Thymus (tissue), 11 donors: Measurements from ENCODE around the gene RNF5. TPM values are rescaled to one million over a fixed set of nuclear protein-coding genes. Genes with fewer than 3 reads are reported as not detected.
A peak's percentile ranks its signal among the peaks of the same experiment; 100 is the strongest.

Experiments
- DNase-seq, 9 donors: peaks; one replicate each; pipeline ENCODE4 v3.0.0-alpha.2; 2013; ENCODE audit warnings: low spot score in 9 of 9, low read depth in 6 of 9, missing footprints in 1 of 9
- H3K27ac ChIP-seq, 2 donors: one replicate each; pipeline ENCODE4 v1.5.1; 2013; ENCODE audit warnings: control low read depth in 1 of 2, low read depth in 1 of 2, low read length in 1 of 2, mild to moderate bottlenecking in 1 of 2, moderate library complexity in 1 of 2
- H3K27me3 ChIP-seq, 2 donors: one replicate each; pipeline ENCODE4 v1.5.1; 2013; ENCODE audit warnings: low read length in 1 of 2; ENCODE audit not compliant: control insufficient read depth in 2 of 2, insufficient read depth in 1 of 2
- H3K36me3 ChIP-seq, 2 donors: one replicate each; pipeline ENCODE4 v1.5.1; 2013; ENCODE audit warnings: low read length in 1 of 2, mild to moderate bottlenecking in 1 of 2, moderate library complexity in 1 of 2; ENCODE audit not compliant: control insufficient read depth in 2 of 2, insufficient read depth in 2 of 2
- H3K4me1 ChIP-seq, 2 donors: one replicate each; pipeline ENCODE4 v1.5.1; 2013; ENCODE audit warnings: low read length in 2 of 2; ENCODE audit not compliant: control insufficient read depth in 2 of 2, insufficient read depth in 2 of 2
- H3K4me3 ChIP-seq, 2 donors: one replicate each; pipeline ENCODE4 v1.5.1; 2013; ENCODE audit warnings: low read length in 2 of 2, control low read depth in 1 of 2, mild to moderate bottlenecking in 1 of 2
- H3K9me3 ChIP-seq, 2 donors: one replicate each; pipeline ENCODE4 v1.5.1; 2013; ENCODE audit warnings: low read length in 1 of 2, mild to moderate bottlenecking in 1 of 2; ENCODE audit not compliant: control insufficient read depth in 2 of 2, insufficient read depth in 1 of 2
- WGBS: extraction: QIAGEN DNeasy Blood & Tissue Kit; methylation state at CpG from one replicate; pipeline ENCODE4 v1.1.7; 2013; 5-methylcytosine and 5-hydroxymethylcytosine counted together
- polyA plus RNA-seq: library from polyadenylated mRNA; stranded (reverse); fragments of 200-250 nt; gene quantifications from one replicate; pipeline ENCODE4 v1.2.3, GENCODE V29; 2013
- total RNA-seq: library from RNA; stranded (reverse); fragments of 120-200 nt; gene quantifications from one replicate; pipeline ENCODE4 v1.2.4, GENCODE V29; 2013
- donor health status: healthy.

The RNF5 gene
- total and polyA plus RNA-seq, 2 donors: 62.8 to 77.3 TPM

DNA sequence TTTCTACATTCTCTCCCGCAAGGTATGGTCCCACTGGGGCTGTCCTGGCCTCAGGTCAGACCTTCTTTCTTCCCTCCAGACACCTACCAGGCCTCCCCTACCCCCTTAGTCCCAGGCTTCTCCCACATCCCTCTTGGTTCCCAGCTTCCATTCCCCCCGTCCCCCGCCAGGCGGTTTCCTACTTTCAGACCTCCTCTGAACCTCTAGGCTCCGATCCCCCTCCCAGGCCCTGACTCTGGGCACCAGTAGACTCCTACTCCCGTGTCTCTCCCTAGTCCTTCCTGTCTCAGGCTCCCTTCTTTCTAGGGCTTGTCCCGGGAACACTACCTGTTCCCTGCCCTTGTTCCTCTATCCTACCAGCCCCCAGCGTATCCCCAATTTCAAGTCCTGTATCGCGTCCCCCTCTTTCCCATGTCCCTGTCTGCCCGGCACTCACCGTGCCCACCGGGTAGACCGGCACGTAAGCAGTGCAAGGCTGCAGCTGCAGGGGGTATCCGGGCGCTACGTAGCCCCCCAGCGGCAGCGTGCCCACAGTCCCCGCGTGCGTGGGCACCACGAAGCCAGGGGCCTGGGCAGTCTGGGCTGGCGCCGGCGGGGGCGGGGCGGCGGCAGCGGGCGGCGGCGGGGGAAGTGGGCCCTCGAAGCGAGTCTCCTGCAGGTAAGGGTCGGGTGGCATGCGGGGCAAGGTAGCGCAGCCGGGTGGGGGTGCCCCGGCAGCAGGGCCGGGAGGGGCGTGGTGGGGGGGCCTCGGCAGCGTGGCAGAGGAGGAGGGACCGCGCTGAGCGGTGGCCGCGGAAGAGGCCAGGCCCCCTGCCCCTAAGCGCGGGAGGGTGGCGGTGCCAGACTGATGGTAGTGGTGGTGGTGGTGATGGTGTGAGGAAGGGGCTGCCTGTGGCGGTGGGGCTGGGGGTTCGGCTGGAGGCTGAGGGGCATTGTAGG, 28.0 kb upstream of the RNF5 start:
- peaks cover 14 to 63% of the 10 kb centered on the region in 2 donors for H3K4me1 ChIP-seq

DNA sequence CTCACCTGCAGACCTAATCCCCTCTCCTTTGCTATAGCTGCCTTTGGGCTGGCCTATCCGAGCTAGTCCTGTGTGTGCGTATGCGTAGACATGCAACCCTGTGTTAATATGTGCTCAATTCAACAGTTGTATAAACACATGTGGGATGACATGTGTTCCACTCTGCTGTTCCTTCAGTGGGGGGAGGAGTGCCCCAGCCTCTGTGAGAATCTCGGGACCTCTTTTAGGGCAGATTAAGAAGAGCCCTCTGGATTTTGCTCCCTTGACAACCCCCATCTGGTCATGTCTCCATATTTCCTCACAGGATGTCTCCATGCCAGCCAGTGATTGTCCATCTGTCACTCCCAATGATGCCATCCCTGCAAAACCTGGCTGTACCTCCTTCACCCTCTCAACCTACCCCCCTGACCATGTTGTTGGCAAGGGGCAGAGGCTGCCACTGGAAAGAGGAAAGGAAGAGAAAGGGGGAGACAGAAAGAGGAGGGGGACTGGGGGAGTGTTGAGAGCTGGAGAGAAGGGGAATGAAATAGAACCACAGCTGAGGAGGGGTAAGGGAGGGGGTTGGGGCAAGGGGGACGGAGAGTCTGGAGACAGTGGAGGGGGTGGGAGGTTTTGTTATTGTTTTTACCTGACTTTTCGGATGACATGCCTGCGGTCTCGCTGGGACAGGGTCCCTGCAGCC, 26.9 kb upstream of the RNF5 start:
- peaks cover 3 to 16% of the 10 kb centered on the region in 2 donors for H3K9me3 ChIP-seq
- peaks cover 41 to 82% of the 10 kb centered on the region in 2 donors for H3K27me3 ChIP-seq
- H3K4me3 ChIP-seq: peak overlapping the region in 1 of 2 donors; percentile 33
- H3K27ac ChIP-seq: no peak overlapping the region
- 51% methylated on average over 8 of the region's 8 CpGs for WGBS
- DNase-seq: no peak
- H3K4me1 ChIP-seq: peaks cover 19 to 70% of the 10 kb centered on the region in 2 donors
- H3K36me3 ChIP-seq: peaks cover 7 to 8% of the 10 kb centered on the region in 2 donors

More for the DNA sequence above, 28.0 kb upstream of the RNF5 start:
- no peaks in the 10 kb centered on the region for H3K36me3 ChIP-seq
- H3K27me3 ChIP-seq: peaks cover 42 to 90% of the 10 kb centered on the region in 2 donors
- DNase-seq: no peak
- H3K9me3 ChIP-seq: peaks cover 3 to 16% of the 10 kb centered on the region in 2 donors
- no peak overlapping the region for H3K4me3 ChIP-seq
- 49% methylated on average over 55 of the region's 55 CpGs for WGBS
- no peak overlapping the region for H3K27ac ChIP-seq

GRCh38 chr6:32151863-32152768, 26.1 kb upstream of the RNF5 start, which contains the start of gene PRRT1:
Gene PRRT1 (minus strand): TSS chr6:32151939. CDS start chr6:32151827, 112 bp downstream.
- DNase-seq: no peak
- H3K4me1 ChIP-seq: peaks cover 19 to 70% of the 10 kb centered on the region in 2 donors
- peaks cover 12 to 15% of the 10 kb centered on the region in 2 donors for H3K36me3 ChIP-seq
- H3K4me3 ChIP-seq: peak within 1 kb of the TSS in 1 of 2 donors; percentile 33
- H3K27ac ChIP-seq: peak within 1 kb of the TSS in 1 of 2 donors; percentile 39
- peaks cover 3 to 16% of the 10 kb centered on the region in 2 donors for H3K9me3 ChIP-seq
- WGBS: 29% methylated on average over 15 of the region's 24 CpGs
- peaks cover 38 to 74% of the 10 kb centered on the region in 2 donors for H3K27me3 ChIP-seq

GRCh38 chr6:32152769-32153563, 25.2 kb upstream of the RNF5 start:
- DNase-seq: no peak
- WGBS: 76% methylated on average over 35 of the region's 35 CpGs
- H3K27me3 ChIP-seq: peaks cover 35 to 65% of the 10 kb centered on the region in 2 donors
- peaks cover 19 to 70% of the 10 kb centered on the region in 2 donors for H3K4me1 ChIP-seq
- H3K36me3 ChIP-seq: peaks cover 21% of the 10 kb centered on the region in 2 donors
- peak overlapping the region in 1 of 2 donors; percentile 55 for H3K27ac ChIP-seq
- peaks cover 3 to 16% of the 10 kb centered on the region in 2 donors for H3K9me3 ChIP-seq
- H3K4me3 ChIP-seq: peak overlapping the region; percentile 62 to 84

DNA sequence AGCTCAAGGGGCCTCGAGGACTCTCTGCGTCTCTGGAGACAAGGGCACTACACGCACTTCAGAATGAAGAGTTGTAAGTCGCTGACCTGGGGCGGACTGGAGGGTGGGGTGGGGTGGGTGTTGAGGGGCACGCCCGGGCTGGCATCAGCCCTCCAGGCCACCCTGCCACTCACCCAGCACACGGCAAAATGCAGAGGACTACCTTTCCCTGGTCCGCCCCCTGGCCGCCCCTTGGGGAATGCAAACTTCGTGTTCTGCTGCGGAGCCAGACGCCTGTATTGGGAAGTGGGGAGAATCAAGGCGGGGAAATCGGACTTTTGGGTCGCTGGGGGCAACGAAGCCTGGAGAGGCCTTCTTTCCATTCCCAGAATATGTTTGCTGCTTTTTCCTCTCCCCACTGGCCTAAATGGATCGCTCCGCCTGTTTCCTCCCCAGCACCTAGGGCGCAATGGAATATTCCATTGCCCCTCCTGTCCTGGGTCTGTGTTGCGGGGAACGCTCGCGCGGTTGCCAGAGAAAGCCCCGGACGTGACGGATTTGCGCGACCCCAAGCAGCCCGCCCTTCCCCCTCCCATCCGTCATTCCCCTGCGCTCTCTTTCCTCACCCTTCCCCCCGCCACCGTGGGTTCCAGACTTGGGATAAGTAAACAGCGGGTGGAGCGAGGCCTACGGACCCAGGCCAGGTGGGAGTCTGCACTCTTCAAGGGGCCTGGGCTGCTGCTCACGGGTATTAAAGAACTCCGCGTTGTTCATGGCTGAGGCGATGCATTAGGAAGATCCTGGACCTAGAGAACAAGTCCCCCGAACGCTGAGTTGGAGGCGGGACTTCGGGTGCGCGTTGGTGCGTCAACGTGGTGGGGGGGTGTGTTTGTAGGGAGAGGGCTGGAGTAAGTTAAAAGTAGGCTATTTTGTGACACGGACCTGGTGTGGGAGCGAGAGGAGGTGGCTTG, 24.4 kb upstream of the RNF5 start, which contains the start of gene PPT2:
Gene PPT2, plus strand, starts transcription at position 578 of the 950 bp plus-strand sequence. CDS start 454 bp downstream, outside the sequence.
- 6% methylated on average over 52 of the region's 52 CpGs for WGBS

DNA sequence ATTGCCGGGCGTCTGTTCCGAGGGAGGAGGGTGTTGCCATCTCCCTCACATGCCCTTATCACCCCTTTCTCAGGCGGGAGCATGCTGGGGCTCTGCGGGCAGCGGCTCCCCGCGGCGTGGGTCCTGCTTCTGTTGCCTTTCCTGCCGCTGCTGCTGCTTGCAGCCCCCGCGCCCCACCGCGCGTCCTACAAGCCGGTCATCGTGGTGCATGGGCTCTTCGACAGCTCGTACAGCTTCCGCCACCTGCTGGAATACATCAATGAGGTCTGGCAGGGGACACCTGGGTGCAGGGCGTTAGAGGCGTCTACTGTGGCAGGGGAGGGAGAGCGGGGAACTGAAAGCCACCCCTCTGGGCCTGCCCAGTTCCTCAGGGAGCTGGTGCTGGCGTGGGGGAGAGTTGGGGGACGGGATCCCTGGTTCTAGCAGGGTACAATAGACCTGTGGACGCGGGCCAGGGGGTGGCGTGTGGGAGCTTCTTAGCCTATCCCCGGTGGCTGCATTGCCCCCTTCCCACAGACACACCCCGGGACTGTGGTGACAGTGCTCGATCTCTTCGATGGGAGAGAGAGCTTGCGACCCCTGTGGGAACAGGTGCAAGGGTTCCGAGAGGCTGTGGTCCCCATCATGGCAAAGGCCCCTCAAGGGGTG, 23.6 kb upstream of the RNF5 start:
- Histone ChIP-seq H3K4me1 (peaks cover 19 to 56% of the 10 kb centered on the region in 2 donors), H3K4me3 (peak overlapping the region; percentile 62 to 84), H3K27ac (peak overlapping the region; percentile 55 to 80), H3K9me3 (peaks cover 0 to 3% of the 10 kb centered on the region in 2 donors), H3K36me3 (peaks cover 22 to 29% of the 10 kb centered on the region in 2 donors), H3K27me3 (peaks cover 18 to 48% of the 10 kb centered on the region in 2 donors)
- DNase-seq: peak in 3 of 9 donors; percentile 69 to 84 (median 72)
- WGBS: 1% methylated on average over 34 of the region's 34 CpGs

More for the DNA sequence above, 24.4 kb upstream of the RNF5 start, which contains the start of gene PPT2:
- DNase-seq: peak; percentile 66 to 89 (median 76)
- peaks cover 19 to 61% of the 10 kb centered on the region in 2 donors for H3K4me1 ChIP-seq
- peaks cover 26 to 56% of the 10 kb centered on the region in 2 donors for H3K27me3 ChIP-seq
- peak within 1 kb of the TSS; percentile 55 to 80 for H3K27ac ChIP-seq
- H3K36me3 ChIP-seq: peaks cover 22 to 29% of the 10 kb centered on the region in 2 donors
- H3K9me3 ChIP-seq: peaks cover 0 to 10% of the 10 kb centered on the region in 2 donors
- H3K4me3 ChIP-seq: peak within 1 kb of the TSS; percentile 62 to 84

GRCh38 chr6:32156891-32157290, 21.3 kb upstream of the RNF5 start:
- 98% methylated on average over 9 of the region's 9 CpGs for WGBS
- no peaks in the 10 kb centered on the region for H3K9me3 ChIP-seq
- H3K4me1 ChIP-seq: peaks cover 17 to 39% of the 10 kb centered on the region in 2 donors
- DNase-seq: no peak
- H3K4me3 ChIP-seq: no peak overlapping the region
- peaks cover 22 to 29% of the 10 kb centered on the region in 2 donors for H3K36me3 ChIP-seq
- peaks cover 2 to 26% of the 10 kb centered on the region in 2 donors for H3K27me3 ChIP-seq
- no peak overlapping the region for H3K27ac ChIP-seq
